Endothelial cell of hepatic sinusoid (primary cell): ENCODE measurements around the gene ASNSD1.

ENCODE experiments used
- in situ Hi-C: cut with HindIII; loops from 2 replicates; pipeline ENCODE4 v1.10.0; 2017; ENCODE audit warnings: low sequenced_read_pairs

ASNSD1 gene

GRCh38 chr2:189661148-189661956, at the start of gene ASNSD1:
Gene ASNSD1 (plus strand): TSS chr2:189661459. CDS start chr2:189666133, 4,674 bp downstream.
- in situ Hi-C loops = no loop called here

- in situ Hi-C loops = loop anchor here (25.0 kb wide), 1 partner anchor 151 kb away; no protein-coding TSS in a partner anchor
Measured at GRCh38 chr2:189613077-189613636, 48.1 kb upstream of the ASNSD1 start.

DNA sequence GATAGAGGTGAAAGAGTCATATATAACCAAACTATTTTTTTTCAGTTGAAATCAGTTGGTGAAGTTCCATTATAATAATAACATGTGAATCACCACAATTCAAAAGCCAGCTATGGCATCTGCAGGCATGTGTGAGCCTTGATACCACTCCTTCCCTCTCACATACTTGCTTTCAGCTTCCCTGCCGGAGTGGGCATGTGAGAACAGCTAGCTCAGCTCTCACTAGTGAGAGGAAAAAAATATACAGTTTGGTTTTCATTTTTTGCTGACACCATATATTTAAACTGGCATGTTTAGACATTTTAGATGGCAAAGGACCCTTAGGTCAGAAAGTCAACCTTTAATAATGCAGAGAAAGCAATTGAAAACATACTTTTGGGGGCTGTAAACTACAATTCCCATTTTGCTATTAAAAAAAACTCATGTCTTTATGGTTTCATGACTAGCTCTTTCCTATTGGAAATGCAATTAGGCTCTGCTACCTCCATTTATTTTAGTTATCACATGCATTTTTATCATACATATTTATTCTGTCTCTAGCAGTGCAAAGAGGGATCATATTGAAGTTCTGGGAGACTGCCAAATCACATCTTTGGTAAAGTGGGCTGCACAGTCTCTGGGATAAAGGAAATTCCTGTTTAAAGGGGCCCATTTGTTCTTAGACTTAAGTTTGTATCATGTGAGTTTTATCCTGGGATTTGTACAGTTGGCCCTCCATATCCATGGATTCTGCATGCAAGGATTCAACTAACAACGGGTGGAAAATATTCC, 47.4 kb upstream of the ASNSD1 start:
- in situ Hi-C loops = loop anchor here (25.0 kb wide), 1 partner anchor 152 kb away; no protein-coding TSS in a partner anchor

- in situ Hi-C loops = loop anchor here (25.0 kb wide), 1 partner anchor 152 kb away; no protein-coding TSS in a partner anchor
Measured at GRCh38 chr2:189614585-189614984, 46.7 kb upstream of the ASNSD1 start.

DNA sequence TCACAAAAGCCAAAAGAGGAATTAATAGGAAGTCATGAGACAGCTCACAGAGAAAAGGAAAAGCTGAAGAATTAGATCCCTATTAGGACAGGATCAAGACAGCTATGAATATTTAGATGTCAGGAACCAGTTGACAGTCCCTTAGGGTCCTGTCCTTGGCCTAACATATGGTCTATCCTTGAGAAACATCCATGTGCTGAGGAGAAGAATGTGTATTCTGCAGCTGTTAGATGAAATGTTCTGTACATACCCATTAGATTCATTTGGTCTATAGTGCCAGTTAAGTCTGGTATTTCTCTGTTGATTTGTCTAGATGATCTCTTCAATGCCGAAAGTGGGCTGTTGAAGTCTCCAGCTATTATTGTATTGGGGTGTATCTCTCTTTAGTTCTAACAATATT, 43.1 kb upstream of the ASNSD1 start:
- in situ Hi-C loops = loop anchor here (25.0 kb wide), 1 partner anchor 156 kb away; no protein-coding TSS in a partner anchor

DNA sequence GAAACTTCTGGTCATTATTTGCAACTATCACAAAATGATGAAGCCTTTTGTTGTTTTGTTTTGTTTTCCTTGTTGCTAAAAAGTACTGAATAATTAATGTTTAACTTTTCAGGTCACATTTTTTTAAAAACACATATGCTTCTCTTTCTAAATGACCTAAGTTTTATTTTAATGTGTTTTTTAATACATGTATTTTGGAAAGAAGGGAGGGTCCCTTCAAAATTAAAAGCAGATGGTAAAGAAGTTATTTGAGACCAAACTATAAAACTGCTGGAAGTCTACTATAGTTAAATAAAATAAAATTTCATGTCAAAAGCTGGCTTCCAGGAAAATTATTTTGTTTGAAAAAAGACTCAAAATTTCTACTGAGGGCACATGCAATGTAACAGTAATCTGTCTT, 39.5 kb upstream of the ASNSD1 start:
- in situ Hi-C loops = loop anchor here (25.0 kb wide), 1 partner anchor 159 kb away; no protein-coding TSS in a partner anchor

- in situ Hi-C loops = loop anchor here (25.0 kb wide), 1 partner anchor 161 kb away; no protein-coding TSS in a partner anchor
Measured at GRCh38 chr2:189623049-189623448, 38.2 kb upstream of the ASNSD1 start.

GRCh38 chr2:189624648-189625355, 36.5 kb upstream of the ASNSD1 start:
- in situ Hi-C loops = loop anchor here (25.0 kb wide), 1 partner anchor 163 kb away; no protein-coding TSS in a partner anchor

DNA sequence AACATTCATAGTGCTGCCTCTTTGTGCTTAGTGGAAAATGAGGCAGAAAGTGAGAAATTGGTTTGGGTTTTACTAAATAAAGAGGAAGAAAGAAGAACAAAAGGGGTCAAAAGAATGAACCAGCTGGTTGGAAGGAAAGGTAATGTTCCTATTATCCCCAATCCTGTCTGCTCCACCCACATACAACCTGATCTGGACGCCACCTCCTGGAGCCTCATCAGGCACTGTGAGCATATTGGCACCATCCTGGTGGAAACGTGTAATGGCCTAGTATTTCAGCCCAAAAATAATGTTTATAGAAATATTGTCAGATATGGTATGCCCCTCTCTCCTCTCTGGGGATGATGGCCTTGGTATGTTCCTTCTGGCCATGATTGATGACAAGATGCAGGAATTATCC, 35.6 kb upstream of the ASNSD1 start:
- in situ Hi-C loops = no loop called here

DNA sequence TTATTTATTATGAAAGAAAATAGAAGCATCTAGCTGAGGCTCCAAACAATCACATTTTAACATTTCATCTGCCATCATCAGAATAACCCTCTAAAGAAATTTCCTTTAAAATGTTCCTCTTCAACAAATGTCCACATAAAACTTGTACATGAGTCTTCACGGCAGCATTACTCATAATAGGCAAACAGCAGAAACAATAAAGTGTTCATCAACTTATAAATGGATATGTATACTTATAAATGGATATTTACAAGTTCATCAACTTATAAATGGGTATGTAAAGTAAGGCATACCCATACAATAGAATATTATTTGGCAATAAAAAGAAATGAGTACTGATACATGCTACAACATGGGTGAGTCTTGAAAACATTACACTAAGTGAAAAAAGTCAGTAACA, 33.5 kb upstream of the ASNSD1 start:
- in situ Hi-C loops = no loop called here

DNA sequence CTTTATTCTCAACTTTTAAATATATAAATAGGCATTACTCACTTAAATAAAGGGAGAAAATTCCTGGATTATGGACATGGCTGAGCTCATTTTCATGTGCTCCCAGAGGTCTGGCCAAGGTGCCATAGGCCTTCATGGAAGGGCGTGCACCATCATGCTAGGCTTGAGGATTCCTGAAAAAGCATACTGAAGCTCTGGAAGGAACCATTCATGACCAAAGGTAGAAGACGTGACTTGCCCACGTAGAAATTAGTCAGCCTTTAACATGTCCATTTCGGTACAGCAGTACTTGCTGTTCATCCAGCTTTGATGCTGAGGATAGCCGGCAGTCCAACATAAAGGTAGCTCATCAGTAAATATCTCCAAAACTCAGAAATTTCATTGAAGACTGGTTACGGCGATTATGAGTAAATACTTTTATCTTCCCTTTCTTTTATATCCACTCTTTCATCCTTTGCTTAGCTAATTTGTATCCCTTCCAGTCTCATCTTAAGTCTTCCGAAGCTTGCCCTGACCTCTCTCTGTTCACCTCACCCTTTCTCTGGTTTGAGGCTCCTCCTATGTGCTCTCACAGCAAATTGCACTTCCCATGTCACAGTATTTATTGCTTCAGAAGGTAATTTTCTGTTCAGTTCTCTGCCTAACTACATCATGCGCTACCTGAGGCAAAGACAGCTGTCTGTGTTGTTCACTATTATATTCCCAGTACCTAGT, 32.3 kb upstream of the ASNSD1 start:
- in situ Hi-C loops = no loop called here

GRCh38 chr2:189629531-189630453, 31.5 kb upstream of the ASNSD1 start:
- in situ Hi-C loops = no loop called here

DNA sequence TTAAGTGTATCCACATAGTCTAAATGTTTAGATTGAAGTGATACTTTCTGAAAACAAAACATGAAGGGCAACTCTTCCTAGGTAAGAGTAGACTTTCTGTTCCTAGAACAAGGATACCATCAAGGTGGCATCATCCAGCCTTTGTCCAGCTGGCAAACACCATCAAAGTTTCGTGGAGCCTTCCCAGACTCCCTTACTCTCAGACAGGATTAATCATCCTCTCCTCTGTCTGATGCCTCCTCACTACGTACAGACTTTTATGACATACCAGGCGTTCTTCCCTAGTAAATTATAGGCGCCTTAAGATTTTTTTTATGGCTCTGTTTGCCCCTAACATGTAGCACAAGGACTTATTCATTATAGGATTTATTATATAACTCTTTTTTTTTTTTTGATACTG, 29.4 kb upstream of the ASNSD1 start:
- in situ Hi-C loops = no loop called here

- in situ Hi-C loops = no loop called here
Measured at GRCh38 chr2:189633392-189633811, 27.9 kb upstream of the ASNSD1 start.

GRCh38 chr2:189635353-189635752, 25.9 kb upstream of the ASNSD1 start:
- in situ Hi-C loops = no loop called here

GRCh38 chr2:189638301-189639006, 22.8 kb upstream of the ASNSD1 start:
- in situ Hi-C loops = no loop called here

DNA sequence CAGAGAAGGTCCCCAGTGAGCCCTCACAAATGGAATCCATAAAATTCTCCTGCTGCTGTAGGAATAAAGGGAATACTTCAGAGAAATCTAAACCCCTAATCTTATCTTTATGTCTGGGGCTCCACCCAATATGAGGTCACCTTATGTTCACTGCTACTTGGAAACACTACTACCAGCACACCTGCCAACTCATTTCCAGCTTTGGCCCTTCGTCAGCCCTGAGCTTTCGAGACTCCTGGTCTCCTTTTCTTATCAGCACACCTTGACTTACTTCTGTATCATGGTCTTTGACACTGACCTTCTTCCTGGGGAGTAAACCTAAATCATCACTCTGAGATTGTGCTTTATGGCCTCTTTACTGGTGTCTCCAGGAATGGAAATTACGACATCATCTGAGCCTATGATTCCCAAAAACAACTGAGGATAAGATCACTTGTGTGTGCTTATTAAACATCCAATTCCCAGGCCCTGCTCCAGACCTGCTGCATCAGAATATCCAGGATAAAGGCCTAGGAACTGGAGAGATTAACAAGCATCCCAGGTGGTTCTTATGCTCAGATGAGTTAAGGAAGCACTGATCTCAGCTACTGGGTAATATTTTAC, 22.2 kb upstream of the ASNSD1 start:
- in situ Hi-C loops = no loop called here

GRCh38 chr2:189641002-189641401, 20.3 kb upstream of the ASNSD1 start:
- in situ Hi-C loops = no loop called here
